Activated CD4-positive, alpha-beta T cell treated with anti-CD3 and anti-CD28 coated beads for 1 hour (primary cell): ENCODE results near the gene THPO.

Experiments
- DNase-seq: peaks from one replicate; pipeline ENCODE4 v3.0.0-alpha.2; 2020

The THPO gene

GRCh38 chr3:184328516-184328915 is 49.5 kb downstream of the THPO start:
- DNase-seq = no peak

GRCh38 chr3:184327171-184327570 is 50.8 kb downstream of the THPO start:
- DNase-seq = no peak

GRCh38 chr3:184325715-184326369 is 52.2 kb downstream of the THPO start:
- no peak for DNase-seq

GRCh38 chr3:184325269-184325668 is 52.7 kb downstream of the THPO start:
- no peak for DNase-seq

GRCh38 chr3:184323696-184324095 is 54.3 kb downstream of the THPO start:
- no peak for DNase-seq

GRCh38 chr3:184322731-184323487 is 55.1 kb downstream of the THPO start:
- DNase-seq = no peak
